HEK293T (cell line): ENCODE measurements around the gene PRICKLE3.

ENCODE experiments used
- ARNT ChIP-seq: fragments of 450-650 bp; IDR thresholded peaks from 2 replicates; pipeline ENCODE4 v1.6.1; 2017; ENCODE audit warnings: mild to moderate bottlenecking
- BHLHE40 ChIP-seq: fragments of 450-650 bp; IDR thresholded peaks from 2 replicates; pipeline ENCODE4 v1.6.1; 2016; ENCODE audit warnings: mild to moderate bottlenecking, moderate library complexity, borderline replicate concordance
- FOXA1 ChIP-seq: fragments of 450-650 bp; IDR thresholded peaks from 2 replicates; pipeline ENCODE4 v1.6.1; 2016; ENCODE audit warnings: mild to moderate bottlenecking
- FOXK2 ChIP-seq: fragments of 450-650 bp; IDR thresholded peaks from 2 replicates; pipeline ENCODE4 v1.6.1; 2016; ENCODE audit warnings: mild to moderate bottlenecking
- FOXM1 ChIP-seq: fragments of 450-650 bp; IDR thresholded peaks from 2 replicates; pipeline ENCODE4 v1.6.1; 2017; ENCODE audit warnings: mild to moderate bottlenecking, borderline replicate concordance
- HDGF ChIP-seq: fragments of 450-650 bp; IDR thresholded peaks from 2 replicates; pipeline ENCODE4 v1.6.1; 2017; ENCODE audit warnings: antibody characterized with exemption, borderline replicate concordance
- L3MBTL2 ChIP-seq: fragments of 450-650 bp; conservative IDR thresholded peaks from 2 replicates; pipeline ENCODE4 v1.6.1; 2016; ENCODE audit warnings: mild to moderate bottlenecking
- NFRKB ChIP-seq: fragments of 450-650 bp; IDR thresholded peaks from 2 replicates; pipeline ENCODE4 v1.6.1; 2016; ENCODE audit warnings: mild to moderate bottlenecking, moderate library complexity
- SP1 ChIP-seq: fragments of 450-650 bp; IDR thresholded peaks from 2 replicates; pipeline ENCODE4 v1.6.1; 2017
- SUZ12 ChIP-seq: fragments of 450-650 bp; IDR thresholded peaks from 2 replicates; pipeline ENCODE4 v1.6.1; 2016; ENCODE audit warnings: mild to moderate bottlenecking
- TARDBP ChIP-seq: fragments of 450-650 bp; IDR thresholded peaks from 2 replicates; pipeline ENCODE4 v1.6.1; 2016
- ZNF384 ChIP-seq: fragments of 450-650 bp; IDR thresholded peaks from 2 replicates; pipeline ENCODE4 v1.6.1; 2016
- TF ChIP-seq, protein P1 (sequence below): fragments of 450-650 bp; IDR thresholded peaks from 2 replicates; pipeline ENCODE4 v1.6.1; 2016

DNA sequence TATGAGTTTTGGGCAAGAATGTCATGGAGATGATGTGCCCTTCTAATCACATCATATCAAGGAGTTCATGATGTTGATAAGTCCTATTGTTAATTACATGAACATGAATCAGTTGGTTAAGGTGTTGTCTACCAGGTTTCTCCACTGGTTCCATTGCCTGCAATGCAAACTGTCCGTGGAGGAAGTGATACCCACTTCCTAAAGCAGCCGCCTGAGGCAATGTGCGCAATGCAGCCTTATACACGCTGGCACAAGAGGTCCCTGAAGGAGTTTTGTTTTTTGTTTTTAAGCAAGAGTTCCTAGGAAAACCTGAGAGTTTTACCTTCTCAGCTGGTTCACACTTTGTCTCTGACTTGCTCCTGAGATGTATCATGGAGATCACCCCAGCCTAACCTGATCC, 56.7 kb downstream of the PRICKLE3 start:
- TF ChIP-seq L3MBTL2 = no peak
- TF ChIP-seq HDGF = no peak
- TF ChIP-seq SUZ12 = no peak
- no peak for TF ChIP-seq ARNT
- no peak for TF ChIP-seq SP1
- TF ChIP-seq TARDBP = no peak
- no peak for TF ChIP-seq ZNF384
- TF ChIP-seq, protein P1, sequence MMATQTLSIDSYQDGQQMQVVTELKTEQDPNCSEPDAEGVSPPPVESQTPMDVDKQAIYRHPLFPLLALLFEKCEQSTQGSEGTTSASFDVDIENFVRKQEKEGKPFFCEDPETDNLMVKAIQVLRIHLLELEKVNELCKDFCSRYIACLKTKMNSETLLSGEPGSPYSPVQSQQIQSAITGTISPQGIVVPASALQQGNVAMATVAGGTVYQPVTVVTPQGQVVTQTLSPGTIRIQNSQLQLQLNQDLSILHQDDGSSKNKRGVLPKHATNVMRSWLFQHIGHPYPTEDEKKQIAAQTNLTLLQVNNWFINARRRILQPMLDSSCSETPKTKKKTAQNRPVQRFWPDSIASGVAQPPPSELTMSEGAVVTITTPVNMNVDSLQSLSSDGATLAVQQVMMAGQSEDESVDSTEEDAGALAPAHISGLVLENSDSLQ = no peak
- no peak for TF ChIP-seq BHLHE40
- TF ChIP-seq FOXM1 = no peak
- no peak for TF ChIP-seq FOXA1
- no peak for TF ChIP-seq NFRKB
- no peak for TF ChIP-seq FOXK2
